HT-29 (cell line): ENCODE data around the gene ACYP1. TPM values are rescaled to one million over a fixed set of nuclear protein-coding genes. Genes with fewer than 3 reads are reported as not detected.

Source experiments
- DNase-seq: peaks from one replicate; pipeline ENCODE4 v3.0.0-alpha.2; 2015; ENCODE audit warnings: low spot score
- total RNA-seq: library from RNA; depleted of rRNA; stranded (reverse); fragments of >200 nt; shearing (Covaris generic); gene quantifications from 2 replicates; pipeline ENCODE4 v1.2.3, GENCODE V29; 2014; rRNA removed

The ACYP1 gene
- total RNA-seq = 26.1 and 26.8 TPM in 2 replicates

DNA sequence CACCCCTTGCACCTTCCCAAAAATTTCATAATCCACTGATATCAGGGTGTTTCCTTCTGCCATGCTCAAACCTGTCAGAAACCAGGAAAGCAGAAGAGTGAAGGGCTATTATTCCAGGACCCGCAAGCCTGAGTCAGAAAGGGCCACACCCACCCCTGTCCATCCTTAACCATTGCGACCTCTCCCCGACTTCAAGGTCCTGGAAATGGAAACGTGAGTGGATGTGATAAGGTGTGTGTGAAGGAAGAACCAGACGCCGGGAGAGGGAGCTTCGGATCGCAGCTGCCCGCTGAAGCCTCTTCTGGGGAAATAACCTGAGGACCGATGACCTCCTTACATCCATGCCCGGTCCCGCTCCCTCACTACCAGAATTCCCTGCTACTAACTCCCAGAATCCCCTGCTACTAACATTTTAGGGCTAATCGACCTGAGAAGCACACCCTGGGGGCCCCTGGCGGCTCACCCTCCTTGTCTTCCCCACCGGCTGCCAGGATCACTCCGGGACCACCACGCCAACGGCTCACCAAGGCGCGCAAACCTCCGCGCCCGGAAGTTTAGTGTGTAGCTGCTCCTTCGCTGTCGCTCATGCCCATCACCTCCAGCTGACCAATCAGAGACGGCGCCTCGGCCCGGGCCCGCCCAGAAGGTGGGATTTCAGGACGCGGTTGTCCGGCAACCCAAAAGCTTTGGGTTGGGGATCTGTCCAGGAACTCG lies at the start of gene ACYP1:
Gene ACYP1, minus strand, starts transcription at position 534 of the 714 bp plus-strand sequence. Its CDS starts 471 bp downstream, at position 63.
- peak; percentile 84 for DNase-seq

DNA sequence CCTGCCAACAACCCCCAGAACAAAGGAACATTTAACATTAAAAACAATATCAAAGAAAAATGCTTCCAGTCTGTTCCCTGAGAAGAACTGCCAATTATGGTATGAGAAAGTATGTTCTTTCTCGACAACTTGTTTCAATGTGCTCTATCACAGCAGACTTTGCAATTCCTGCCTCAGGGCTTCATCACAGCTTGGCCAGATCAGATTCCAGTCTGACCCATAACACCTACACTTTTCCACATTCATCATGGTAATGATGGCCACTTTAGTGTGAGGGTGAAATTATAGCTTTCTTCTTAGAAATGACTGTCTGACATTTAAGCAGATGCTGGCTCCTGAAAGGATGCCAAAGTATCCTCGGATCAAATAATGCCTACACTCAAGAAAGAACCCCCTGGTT lies 46.1 kb upstream of the ACYP1 start:
- DNase-seq = no peak

DNA sequence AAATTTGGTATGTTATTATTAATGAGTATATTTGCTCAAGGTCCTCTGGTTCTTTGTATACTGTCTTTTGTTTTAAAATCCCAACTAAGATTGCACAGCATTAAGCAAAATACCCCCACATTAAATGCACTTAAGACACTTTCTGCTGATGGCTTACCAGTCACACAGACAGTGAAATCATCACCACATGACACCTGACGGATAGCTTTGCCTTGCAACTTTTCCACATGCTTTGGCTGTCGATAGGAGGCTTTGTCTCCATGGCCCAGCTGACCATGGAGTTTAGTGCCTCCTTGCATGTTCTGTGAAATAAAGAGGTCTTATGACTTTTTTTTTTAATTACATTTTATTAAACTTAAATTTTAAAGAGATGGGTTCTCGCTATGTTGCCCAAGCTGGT lies 43.4 kb upstream of the ACYP1 start:
- DNase-seq = no peak

DNA sequence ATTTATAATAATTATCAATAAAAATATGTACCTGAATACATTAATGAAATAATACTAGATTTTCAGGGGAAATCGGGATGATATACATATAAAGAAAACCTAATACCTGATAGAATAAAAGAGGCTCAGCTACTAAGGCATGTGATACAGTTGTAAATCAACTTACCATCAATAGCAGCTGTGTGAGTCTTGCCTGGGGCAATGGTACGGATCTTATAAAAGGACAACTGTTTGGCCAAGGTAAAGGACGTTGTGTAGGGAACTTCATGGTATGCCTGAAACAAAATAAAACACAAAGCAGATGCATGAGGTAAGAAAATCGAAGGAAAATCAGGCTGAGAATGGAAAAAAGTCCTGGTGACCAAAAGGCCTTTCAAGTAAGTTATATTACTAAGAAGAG lies 37.7 kb upstream of the ACYP1 start:
- no peak for DNase-seq

DNA sequence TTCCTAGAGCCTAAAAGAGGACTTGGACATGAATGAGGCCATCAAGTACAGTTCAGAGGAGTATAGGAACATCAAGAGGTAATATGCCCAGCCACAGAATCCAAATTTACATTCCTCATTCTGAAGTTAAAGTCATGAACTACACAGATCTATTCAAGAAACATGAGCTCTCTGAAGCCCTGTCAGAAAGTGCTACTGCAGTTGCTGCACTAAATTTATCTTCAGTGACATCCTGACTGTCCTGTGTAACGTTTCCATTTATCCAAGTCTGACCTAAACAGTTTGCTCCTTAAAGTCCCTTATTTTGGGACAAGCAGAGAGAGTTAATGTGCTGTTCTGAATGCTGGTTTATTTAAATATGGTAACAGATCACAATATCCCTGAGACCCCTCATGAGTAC lies 34.9 kb upstream of the ACYP1 start:
- no peak for DNase-seq

DNA sequence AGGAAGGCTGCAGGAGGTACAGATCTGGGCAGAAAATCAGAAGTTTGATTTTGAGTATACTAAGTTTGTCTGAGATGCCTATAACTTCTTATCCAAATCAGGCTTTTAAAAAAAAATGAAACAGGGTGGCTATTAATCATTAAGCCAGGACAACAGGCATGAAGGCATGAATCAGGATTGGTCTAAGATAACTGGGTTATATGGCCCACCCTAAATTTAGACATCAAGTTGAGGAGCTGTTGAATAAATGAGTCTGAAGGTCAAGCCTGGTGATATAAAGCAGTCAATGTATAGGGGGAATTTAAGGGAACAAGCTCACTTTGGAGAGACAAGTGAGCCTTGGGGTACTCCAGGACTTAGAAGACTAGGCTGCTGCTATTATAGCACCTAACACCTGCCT lies 34.4 kb upstream of the ACYP1 start:
- no peak for DNase-seq

DNA sequence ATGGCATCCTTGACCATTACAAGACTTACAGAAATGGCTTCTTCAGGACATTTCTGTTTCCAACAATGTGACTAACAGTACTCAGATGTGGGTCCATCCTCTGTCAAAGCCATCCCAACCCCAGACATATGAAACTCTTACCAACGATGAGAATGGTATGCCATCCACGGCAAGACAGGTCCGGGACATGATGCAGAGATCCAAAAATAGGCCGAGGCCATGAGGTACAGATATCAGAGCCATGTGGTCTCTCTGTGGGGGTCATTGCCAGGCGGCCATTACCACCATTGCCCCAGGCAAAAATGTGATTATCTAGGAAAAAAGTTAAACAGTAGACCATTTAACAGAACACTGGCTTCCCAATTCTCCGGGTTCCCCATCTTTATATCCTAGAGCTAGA lies 33.1 kb upstream of the ACYP1 start:
- DNase-seq = no peak

DNA sequence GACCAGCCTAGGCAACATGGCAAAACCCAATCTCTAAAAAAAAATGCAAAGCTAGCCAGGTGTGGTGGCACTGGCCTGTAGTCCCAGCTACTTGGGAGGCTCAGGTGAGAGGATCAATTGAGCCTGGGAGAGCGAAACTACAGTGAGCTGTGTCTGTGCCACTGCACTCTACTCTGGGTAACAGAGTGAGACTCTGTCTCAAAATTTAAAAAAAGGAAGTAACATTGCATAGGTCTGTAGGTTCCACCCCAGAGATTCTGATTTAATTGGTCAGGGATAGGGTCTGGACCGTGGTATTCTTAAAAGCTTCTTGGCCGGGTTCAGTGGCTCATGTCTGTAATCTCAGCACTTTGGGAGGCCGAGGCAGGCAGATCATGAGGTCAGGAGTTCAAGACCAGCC lies 31.9 kb upstream of the ACYP1 start:
- DNase-seq = no peak

DNA sequence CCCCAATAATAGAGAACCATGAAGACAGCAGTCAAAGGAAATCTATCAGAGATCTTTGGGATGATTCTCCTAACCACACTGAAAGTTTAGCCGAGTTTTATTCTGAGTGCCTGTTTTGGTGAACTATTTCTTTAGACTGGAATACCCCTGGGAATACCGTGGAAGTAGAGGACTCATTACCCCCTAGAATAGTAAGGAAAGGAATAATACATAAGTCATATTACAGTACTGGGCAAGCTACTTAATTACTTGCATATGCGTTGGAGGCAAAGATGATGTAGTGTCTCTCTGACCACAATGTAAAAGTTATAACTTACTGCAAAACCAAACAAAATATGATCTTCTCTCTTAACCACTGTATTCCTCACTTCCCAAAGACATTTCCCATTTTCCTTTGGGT lies 31.1 kb upstream of the ACYP1 start:
- no peak for DNase-seq

DNA sequence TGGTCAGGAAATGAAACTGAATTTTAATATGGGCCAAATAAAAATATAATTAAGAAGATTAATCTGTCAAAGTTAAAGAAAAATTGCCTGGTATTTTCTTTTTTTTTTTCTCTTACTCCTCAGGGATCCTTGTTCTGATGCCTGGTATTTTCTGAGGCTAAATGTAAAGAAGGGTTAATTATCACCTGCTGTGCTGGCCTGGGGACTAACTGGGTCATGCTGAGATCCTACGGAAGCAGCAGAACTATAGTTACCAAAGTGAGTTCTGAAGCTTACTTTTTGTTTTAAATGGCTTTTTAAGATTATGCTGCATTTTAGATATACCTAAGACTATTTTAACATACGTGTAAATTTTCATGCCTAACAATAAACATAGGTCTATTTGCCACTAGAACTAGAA lies 28.9 kb upstream of the ACYP1 start:
- no peak for DNase-seq

DNA sequence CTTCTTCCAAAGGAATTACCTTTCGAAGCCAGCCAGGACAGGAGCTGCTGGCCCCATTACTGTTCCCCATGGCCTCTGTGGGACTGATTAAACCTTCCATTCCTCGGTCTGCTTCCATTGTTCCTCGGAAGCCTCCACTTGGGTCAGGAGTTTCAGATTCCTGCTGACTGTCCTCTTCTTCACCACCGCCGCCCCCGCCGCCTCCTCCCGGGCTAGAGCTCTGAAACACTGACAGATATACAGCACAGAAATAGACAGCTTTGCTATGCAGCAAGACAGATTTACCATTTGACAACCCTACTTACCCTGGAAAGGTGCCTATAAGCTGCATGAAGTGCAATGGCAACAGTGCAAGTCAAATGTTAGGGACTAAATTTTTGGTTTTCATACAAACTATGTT lies 27.4 kb upstream of the ACYP1 start:
- DNase-seq = no peak

DNA sequence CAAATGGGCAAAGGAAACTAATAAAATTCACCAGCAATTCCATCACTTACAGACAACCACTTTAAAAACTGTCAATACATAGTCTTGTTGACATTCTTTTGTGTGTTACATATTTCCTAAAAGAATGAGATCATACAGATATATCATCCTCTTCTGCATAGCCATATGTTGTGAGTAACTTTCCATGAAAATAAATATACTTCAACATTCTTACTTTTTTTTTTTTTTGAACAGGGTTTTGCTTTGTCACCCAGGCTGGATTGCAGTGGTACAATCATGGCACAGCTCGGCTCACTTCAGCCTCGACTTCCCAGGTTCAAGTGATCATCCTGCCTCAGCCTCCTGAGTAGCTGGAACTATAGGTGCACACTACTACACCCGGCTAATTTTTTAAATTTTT lies 26.5 kb upstream of the ACYP1 start:
- DNase-seq = no peak

DNA sequence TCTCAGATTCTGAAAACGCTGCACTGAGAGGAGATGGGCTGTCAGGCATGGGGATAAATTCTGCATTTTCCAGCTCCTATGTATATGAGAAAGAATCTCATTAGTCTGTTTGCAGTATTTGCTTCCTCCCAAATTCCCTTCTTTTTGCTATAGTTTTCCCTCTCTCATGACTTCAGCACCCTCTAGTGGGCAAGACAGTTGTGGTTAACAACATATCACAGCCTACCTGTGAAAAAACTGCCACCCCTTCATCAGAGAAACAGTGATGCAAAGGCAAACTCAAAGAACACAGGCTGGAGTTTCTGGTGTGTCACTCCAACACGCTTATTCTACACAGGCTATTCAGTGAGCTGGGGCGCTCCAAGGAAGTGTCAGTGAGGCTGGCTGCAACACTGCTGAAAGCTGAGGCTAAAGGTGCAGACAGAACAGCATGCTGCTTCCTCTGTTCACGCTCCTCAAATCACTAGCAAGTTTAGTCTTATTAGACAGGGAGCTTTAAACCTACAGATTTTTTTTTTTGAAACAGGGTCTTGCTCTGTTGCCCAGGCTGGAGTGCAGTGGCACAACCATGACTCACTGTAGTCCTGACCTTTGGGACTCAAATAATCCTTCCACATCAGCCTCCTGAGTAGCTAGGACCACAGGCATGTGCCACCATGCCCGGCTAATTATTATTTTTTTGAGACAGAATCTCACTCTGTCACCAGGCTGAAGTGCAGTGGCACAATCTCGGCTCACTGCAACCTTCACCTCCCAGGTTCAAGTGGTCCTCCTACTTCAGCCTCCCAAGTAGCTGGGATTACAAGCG lies 24.9 kb upstream of the ACYP1 start:
- peak; percentile 68 for DNase-seq

DNA sequence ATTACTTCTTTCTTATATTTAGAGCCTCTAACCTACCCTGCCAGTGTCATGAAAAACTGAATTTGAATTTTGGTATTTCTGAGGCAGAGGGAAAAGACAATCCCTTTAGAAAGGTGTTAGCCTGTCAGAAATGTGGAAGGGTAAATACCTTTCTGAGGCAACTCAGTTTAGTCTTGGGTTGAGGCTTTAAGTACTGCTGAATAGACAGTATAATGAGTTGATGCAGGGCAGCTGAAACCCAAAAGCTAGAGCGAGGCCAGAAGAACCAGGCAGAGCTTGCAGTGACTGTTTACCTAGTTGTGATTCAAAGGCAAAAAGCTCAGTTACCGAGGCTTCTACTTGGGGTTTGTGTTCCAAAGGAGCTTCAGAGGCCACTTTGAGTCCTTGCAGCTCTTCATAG lies 24.3 kb upstream of the ACYP1 start:
- no peak for DNase-seq

DNA sequence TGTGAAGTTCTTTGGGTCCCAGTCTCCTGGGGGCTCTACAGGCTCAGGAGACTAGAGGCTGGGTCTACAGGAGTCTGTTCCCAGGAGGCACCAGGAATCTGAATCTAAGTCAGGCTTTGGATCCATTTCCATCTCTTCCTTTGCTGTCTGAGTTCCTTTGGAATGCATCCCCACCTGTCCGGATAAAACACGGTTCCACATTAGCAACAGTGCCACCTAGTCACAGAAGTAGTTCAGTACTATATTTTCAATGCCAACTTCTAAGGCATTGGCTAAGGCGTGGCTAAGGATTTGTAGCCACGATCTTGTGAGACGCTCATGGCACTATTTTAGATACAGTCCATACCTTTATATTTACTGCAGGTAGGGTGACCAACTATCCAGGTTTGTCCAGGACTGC lies 20.7 kb upstream of the ACYP1 start:
- peak; percentile 56 for DNase-seq

DNA sequence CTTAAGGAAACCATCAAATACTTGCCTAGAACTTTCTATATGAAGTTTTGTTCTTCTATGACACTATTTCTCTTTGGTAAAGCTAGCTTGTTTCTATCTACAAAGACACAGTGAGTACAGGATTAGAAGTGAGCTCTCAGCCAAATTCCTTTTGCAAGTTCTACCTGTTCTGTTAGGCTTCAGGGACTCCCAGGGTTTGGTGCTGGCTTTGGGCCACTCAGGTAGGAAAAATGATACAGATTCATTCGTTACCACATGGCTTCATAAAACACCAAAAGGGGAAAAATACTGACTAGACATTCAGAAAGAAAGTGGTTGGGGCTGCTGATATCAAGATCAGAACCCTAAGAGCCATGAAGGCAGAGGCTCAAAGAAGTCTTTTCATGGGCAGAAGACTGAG lies 19.4 kb upstream of the ACYP1 start:
- no peak for DNase-seq

DNA sequence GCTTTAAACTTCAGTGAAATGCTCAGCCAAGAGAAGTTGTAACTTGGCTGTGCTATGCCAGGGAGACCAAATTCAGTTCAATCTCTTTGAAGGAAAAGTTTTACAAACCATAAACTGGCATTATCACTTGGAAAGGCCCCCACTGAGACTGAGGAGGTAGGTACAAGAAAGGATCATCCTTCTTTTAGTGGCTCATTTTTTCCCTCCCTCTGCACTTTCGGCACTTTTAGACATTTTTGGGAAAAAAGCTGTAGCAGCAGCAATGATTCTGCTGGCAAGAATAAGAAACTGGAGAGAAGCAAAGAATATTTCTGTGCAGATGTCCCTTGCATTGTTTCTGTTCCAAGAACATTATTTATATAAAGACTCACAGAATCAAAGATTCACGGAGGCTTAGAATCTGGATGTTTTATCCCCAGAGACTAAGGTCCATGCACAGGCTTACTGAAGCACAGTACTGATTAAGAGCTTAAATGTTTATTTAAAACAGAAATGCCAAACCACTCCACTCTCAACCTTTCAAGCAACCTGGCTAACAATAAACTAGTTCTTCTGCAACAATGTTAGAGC lies 17.9 kb upstream of the ACYP1 start:
- no peak for DNase-seq

DNA sequence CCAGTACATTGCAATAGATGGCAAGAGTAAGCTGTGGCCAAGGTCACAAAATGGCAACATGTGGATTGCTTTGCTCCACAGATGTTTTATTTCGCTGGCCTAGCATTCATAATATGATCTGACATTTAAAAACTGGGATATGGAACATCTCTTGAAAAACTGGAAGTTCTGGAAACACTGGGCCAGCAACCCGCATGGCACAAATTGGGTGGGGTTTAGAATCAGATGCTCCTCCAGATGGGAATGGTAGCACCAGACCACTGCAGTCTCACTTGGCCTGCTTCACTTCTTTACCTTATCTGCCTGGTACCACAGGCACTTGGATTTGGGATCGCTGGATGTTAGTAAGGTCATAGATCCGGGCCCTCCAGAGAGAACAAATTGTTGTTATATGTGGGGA lies 15.7 kb upstream of the ACYP1 start:
- DNase-seq = no peak

DNA sequence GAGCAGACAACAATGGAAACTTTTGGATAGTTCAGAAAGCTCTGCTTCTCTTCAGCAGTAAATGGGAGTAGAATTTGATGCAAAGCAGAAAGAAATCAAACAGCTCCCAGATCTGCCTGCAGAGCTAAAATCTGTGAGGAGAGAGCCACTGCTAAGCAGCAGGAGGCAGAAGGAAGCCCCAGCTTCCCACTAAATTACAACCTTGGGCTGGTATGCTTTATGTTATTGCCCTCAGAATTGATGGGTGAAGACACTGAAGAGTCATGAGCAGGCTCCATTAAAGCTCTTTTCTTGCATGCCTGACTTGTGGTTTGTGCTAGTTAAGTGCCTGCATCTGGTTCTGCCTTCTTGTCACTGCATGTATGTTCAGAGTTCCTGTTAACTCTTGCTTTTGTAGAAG lies 14.0 kb upstream of the ACYP1 start:
- no peak for DNase-seq

DNA sequence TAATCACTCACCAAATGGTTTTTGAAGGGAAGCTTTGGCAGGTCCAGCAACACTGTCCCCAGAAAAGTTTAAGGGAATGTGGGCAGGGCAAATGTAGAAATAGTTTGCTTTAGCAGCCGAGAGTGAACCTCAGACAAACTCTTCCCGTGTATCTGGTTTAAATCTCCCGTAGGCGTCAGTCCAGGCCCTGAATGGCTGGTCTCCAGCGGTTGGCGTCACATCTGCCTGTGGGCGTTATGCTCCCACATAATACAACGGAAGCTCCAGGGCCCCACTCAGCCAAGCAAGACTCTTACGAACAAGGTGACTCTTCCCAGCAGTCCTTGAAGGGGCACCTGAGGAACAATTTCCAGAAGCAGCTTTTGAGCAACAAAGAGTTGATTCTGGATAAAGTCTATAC lies 6.6 kb upstream of the ACYP1 start:
- DNase-seq = no peak

DNA sequence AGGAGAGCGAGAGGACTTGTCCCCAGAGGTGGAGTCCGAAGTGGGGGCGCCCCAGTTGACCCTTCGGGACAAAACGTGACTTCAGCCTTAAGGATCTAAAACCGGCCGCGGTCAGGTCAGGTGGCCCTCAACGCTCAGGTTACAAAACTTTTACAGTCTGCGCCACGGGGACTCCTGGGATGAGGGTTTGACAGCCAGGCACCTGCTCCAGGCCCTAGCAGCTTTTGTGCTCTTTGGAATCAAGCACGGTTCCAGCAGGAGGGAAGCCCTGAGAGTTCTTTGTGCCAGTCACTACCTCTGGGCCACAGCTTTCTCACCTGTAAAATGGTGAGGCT lies 6.0 kb upstream of the ACYP1 start:
- no peak for DNase-seq

DNA sequence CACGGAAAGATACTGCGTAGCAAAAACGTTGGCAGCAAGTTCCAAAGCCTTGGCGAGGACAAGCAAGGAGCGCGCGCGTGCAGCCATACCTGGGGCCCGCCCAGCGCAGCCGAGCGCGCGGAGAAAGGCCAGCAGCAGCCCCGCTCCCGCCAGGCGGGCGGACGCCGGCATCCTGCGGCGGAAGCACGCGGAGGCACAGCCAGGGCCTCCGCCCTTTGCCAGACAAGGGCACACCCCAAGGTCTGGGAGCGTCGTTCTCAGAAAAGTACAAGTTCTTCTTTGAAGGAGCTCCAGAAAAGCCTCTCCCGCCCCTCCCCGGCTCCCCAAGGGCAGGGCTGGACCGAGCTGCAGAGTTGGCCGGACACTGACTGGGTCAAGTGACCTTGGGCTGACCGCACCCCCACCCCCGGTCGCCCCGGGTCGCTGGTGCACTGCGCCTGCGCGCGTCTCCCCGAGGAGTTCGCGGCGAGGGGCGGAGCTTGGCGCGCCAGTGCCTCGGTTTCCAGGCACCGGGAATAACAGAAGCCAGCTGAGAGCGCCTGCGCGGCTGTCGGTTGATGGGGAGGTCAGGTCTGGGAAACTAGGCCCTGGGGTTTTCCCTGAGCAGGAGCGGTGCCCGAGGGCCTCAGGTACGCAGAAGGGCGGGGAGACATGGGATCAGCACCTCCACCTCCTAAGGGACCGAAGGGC lies 5.4 kb upstream of the ACYP1 start, which contains the start of gene ZC2HC1C:
Gene ZC2HC1C, plus strand, starts transcription at position 521 of the 690 bp plus-strand sequence. CDS start 933 bp downstream, outside the sequence.
- DNase-seq = peak; percentile 89
